GM23248 (cell line): Measurements from ENCODE around the gene AADACL4. TPM values are rescaled to one million over a fixed set of nuclear protein-coding genes. Genes with fewer than 3 reads are reported as not detected.

Experiments used
- DNase-seq: peaks from one replicate; pipeline ENCODE4 v3.0.0-alpha.2; 2015
- H2AFZ ChIP-seq: fragments of 200-600 bp; sonication (generic); 2 replicates; pipeline ENCODE4 v1.6.1; 2016; ENCODE audit warnings: antibody characterized with exemption
- H3F3A ChIP-seq: fragments of 200-600 bp; sonication (generic); 2 replicates; pipeline ENCODE4 v1.6.1; 2016; ENCODE audit warnings: mild to moderate bottlenecking, antibody characterized with exemption, mixed run types; ENCODE audit not compliant: insufficient read depth
- H3K27ac ChIP-seq: fragments of 200-600 bp; sonication (generic); 2 replicates; pipeline ENCODE4 v1.5.1; 2016; ENCODE audit warnings: mild to moderate bottlenecking
- H3K27me3 ChIP-seq: fragments of 200-600 bp; sonication (generic); replicated peaks from 2 replicates; pipeline ENCODE4 v1.6.1; 2016; ENCODE audit warnings: mild to moderate bottlenecking; ENCODE audit not compliant: insufficient read depth
- H3K36me3 ChIP-seq: fragments of 200-600 bp; sonication (generic); 2 replicates; pipeline ENCODE4 v1.6.1; 2016; ENCODE audit warnings: low read depth, mild to moderate bottlenecking
- H3K4me1 ChIP-seq: fragments of 200-600 bp; sonication (generic); 2 replicates; pipeline ENCODE4 v1.6.1; 2016; ENCODE audit warnings: mild to moderate bottlenecking; ENCODE audit not compliant: insufficient read depth
- H3K4me2 ChIP-seq: fragments of 200-600 bp; sonication (generic); one replicate; pipeline ENCODE4 v1.6.1; 2016; ENCODE audit warnings: mild to moderate bottlenecking; ENCODE audit not compliant: unreplicated experiment
- H3K4me3 ChIP-seq: fragments of 200-600 bp; sonication (generic); 2 replicates; pipeline ENCODE4 v1.5.1; 2016; ENCODE audit warnings: mild to moderate bottlenecking
- H3K79me2 ChIP-seq: fragments of 200-600 bp; sonication (generic); 2 replicates; pipeline ENCODE4 v1.6.1; 2016; ENCODE audit warnings: mild to moderate bottlenecking; ENCODE audit not compliant: insufficient read depth
- H3K9ac ChIP-seq: fragments of 200-600 bp; sonication (generic); 2 replicates; pipeline ENCODE4 v1.6.1; 2016; ENCODE audit warnings: mild to moderate bottlenecking
- H3K9me2 ChIP-seq: fragments of 200-600 bp; sonication (generic); 2 replicates; pipeline ENCODE4 v1.6.1; 2016; ENCODE audit warnings: mixed run types, mild to moderate bottlenecking, moderate library complexity; ENCODE audit not compliant: insufficient read depth
- H3K9me3 ChIP-seq: fragments of 200-600 bp; sonication (generic); one replicate; pipeline ENCODE4 v1.6.1; 2017; ENCODE audit warnings: low read depth
- H4K20me1 ChIP-seq: fragments of 200-600 bp; sonication (generic); 2 replicates; pipeline ENCODE4 v1.6.0; 2016; ENCODE audit not compliant: insufficient read depth
- EZH2 ChIP-seq: fragments of 200-600 bp; sonication (generic); IDR thresholded peaks from 2 replicates; pipeline ENCODE4 v1.6.1; 2018; ENCODE audit warnings: antibody characterized with exemption, mild to moderate bottlenecking; ENCODE audit not compliant: insufficient read depth, poor library complexity, severe bottlenecking
- EZH2phosphoT487 ChIP-seq: fragments of 200-600 bp; sonication (generic); IDR thresholded peaks from 2 replicates; pipeline ENCODE4 v1.6.1; 2018; ENCODE audit warnings: antibody characterized with exemption, moderate library complexity, mild to moderate bottlenecking, low read depth; ENCODE audit not compliant: insufficient read depth
- WGBS, 2 experiments: methylation state at CpG; one replicate each; pipeline ENCODE4 v1.1.6; 2015 to 2017; ENCODE audit warnings: low lambda C conversion rate in 2 of 2, low coverage in 1 of 2; ENCODE audit errors: missing lambda C conversion rate in 2 of 2; 5-methylcytosine and 5-hydroxymethylcytosine counted together
- in situ Hi-C: fragments of 300-500 bp; cut with MboI; formaldehyde crosslinking; loops from 2 replicates; pipeline ENCODE4 v1.15.0; 2020
- polyA plus RNA-seq: library from polyadenylated mRNA; unstranded; fragments of >200 nt; fragmentation: Nextera tagmentation; extraction: Ambion mirVana; gene quantifications from 2 replicates; pipeline ENCODE4 v1.2.1, GENCODE V29; 2016
- total RNA-seq: library from RNA; depleted of rRNA; stranded (reverse); fragments of >200 nt; shearing (Covaris generic); gene quantifications from 2 replicates; pipeline ENCODE4 v1.2.3, GENCODE V29; 2014

The AADACL4 gene
- total and polyA plus RNA-seq, 2 experiments from 2014 or later = not detected

DNA sequence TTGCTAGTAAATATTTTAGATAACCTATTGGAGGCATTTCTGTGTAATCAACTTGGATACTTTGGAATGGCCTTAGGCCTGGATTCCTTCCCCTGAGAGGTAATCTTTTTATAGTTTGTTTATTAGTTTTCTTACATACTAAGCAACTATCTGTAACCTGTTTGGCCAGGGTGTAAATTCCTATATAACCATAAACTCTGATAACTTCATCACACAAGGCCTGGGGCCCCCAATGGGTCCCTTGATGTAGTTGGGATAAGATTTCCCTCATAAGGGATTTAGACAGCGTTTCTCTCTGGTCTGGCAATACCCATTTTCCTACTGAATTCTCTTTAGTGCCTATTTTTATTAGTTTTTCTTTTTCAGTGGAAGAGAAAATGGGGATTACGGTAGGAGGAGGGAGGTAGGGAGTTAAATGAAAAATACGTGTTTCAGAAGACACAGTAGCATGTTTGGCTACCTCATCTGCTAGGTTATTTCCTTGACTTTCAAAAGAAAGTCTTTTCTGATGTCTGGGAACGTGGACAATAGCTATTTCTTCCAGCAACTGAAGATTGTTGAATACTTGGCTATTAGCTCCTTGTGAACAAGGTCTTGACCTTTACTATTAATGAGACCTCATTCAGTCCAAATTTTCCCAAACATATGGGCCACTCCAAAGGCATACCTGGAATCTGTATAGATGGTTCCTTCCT lies 64.7 kb downstream of the AADACL4 start:
- peaks cover 24% of the 10 kb centered on the region; the same call in 1 of the 2 replicates for H3F3A ChIP-seq

DNA sequence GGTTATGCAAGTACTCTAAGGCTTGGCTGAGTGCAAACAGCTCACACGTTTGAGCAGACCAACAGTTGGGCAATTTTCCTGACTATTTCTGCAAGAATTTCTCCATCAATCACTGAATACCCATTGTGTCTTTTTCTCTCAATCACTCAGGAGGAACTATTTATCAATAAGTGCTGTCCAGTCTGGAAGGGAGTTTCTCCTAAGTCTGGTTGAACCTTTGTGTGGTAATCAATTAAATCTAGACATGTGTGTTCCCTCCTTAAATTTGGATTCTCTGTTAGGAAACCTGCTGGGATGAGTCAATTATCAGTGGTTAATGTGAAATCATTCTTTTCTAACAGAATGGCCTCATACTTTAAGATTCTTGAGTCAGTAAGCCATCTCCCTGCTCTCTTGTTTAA lies 65.2 kb downstream of the AADACL4 start:
- Histone ChIP-seq H3K9ac (no peak overlapping the region), H3F3A (peaks cover 24% of the 10 kb centered on the region; the same call in 1 of the 2 replicates), H2AFZ (no peak overlapping the region), H3K4me2 (no peak overlapping the region), H4K20me1 (no peaks in the 10 kb centered on the region), H3K36me3 (no peaks in the 10 kb centered on the region), H3K27me3 (no peaks in the 10 kb centered on the region), H3K9me2 (no peaks in the 10 kb centered on the region), H3K4me1 (peaks cover 44% of the 10 kb centered on the region), H3K27ac (peak overlapping the region; percentile 76), H3K9me3 (no peaks in the 10 kb centered on the region), H3K4me3 (no peak overlapping the region), H3K79me2 (no peaks in the 10 kb centered on the region)
- in situ Hi-C loops = no loop called here
- 0% methylated on average over 1 of the region's 1 CpG for WGBS, 2 experiments
- TF ChIP-seq EZH2 = no peak
- no peak for TF ChIP-seq EZH2phosphoT487
- DNase-seq = peak; percentile 74

More for the DNA sequence above, 64.7 kb downstream of the AADACL4 start:
- Histone ChIP-seq H3K9me3 (no peaks in the 10 kb centered on the region), H3K9me2 (no peaks in the 10 kb centered on the region), H3K36me3 (no peaks in the 10 kb centered on the region), H3K9ac (no peak overlapping the region), H4K20me1 (no peaks in the 10 kb centered on the region), H3K27ac (peak overlapping the region; percentile 76), H3K4me2 (no peak overlapping the region), H3K27me3 (no peaks in the 10 kb centered on the region), H3K4me1 (peaks cover 44% of the 10 kb centered on the region), H3K4me3 (no peak overlapping the region), H2AFZ (no peak overlapping the region), H3K79me2 (no peaks in the 10 kb centered on the region)
- in situ Hi-C loops = no loop called here
- 50 to 51% methylated on average over 4 of the region's 4 CpGs for WGBS, 2 experiments
- no peak for TF ChIP-seq EZH2phosphoT487
- TF ChIP-seq EZH2 = no peak
- no peak for DNase-seq

DNA sequence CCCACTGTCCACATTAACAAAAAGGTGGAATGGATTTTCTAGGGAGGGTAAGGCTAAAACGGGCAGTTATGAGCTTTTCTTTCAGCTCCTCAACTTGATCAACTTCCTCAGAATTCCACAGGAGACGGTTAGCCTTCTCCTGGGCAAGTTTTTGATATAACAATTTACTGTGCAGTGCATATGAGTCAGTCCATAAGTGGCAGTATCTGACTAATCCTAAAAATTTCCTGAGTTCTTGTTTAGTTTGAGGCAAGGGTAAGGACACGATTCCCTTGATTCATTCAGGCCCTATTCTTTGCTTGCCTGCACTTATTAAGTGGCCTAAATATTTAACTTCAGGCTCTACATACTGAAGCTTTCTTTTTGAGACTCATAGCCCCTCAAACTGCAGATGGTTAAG lies 65.8 kb downstream of the AADACL4 start:
- DNase-seq = peak; percentile 66
- no peaks in the 10 kb centered on the region for H4K20me1 ChIP-seq
- no peaks in the 10 kb centered on the region for H3K36me3 ChIP-seq
- peaks cover 44% of the 10 kb centered on the region for H3K4me1 ChIP-seq
- H3K4me3 ChIP-seq = no peak overlapping the region
- no peaks in the 10 kb centered on the region for H3K9me2 ChIP-seq
- peak overlapping the region; percentile 28 for H3K4me2 ChIP-seq
- in situ Hi-C loops = no loop called here
- no peaks in the 10 kb centered on the region for H3K9me3 ChIP-seq
- TF ChIP-seq EZH2 (no peak), EZH2phosphoT487 (no peak)
- H2AFZ ChIP-seq = no peak overlapping the region
- peaks cover 24% of the 10 kb centered on the region; the same call in 1 of the 2 replicates for H3F3A ChIP-seq
- H3K27ac ChIP-seq = peak overlapping the region; percentile 76
- H3K79me2 ChIP-seq = no peaks in the 10 kb centered on the region
- 0 to 4% methylated on average over 3 of the region's 3 CpGs for WGBS, 2 experiments
- no peaks in the 10 kb centered on the region for H3K27me3 ChIP-seq
- no peak overlapping the region for H3K9ac ChIP-seq

DNA sequence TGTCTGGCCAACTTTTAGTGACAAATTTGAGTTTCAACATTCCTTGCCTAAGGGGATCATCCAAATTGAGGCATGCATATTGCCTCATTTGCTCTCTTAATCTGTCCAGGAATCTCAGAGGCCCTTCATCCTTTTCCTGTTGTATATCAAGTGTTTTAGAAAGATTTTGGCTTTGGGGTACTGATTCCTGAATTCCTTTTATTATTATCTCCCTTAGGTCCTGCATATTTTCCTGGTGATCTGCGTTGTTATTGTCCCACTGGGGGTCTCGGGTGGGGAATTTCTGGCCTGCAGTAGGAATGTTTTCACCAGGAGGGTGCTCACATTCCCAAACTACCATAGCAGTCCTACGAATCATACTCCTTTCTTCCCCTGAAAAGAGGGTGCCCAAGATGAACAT lies 67.7 kb downstream of the AADACL4 start:
- no peak overlapping the region for H3K27ac ChIP-seq
- H3K9ac ChIP-seq = no peak overlapping the region
- in situ Hi-C loops = no loop called here
- no peaks in the 10 kb centered on the region for H3K36me3 ChIP-seq
- H2AFZ ChIP-seq = no peak overlapping the region
- H3K4me1 ChIP-seq = peaks cover 44% of the 10 kb centered on the region
- no peak overlapping the region for H3K4me3 ChIP-seq
- H3K27me3 ChIP-seq = no peaks in the 10 kb centered on the region
- TF ChIP-seq EZH2phosphoT487 (no peak), EZH2 (no peak)
- no peaks in the 10 kb centered on the region for H4K20me1 ChIP-seq
- peaks cover 24% of the 10 kb centered on the region; the same call in 1 of the 2 replicates for H3F3A ChIP-seq
- WGBS, 2 experiments = 28 to 40% methylated on average over 3 of the region's 3 CpGs
- no peak overlapping the region for H3K4me2 ChIP-seq
- no peaks in the 10 kb centered on the region for H3K9me2 ChIP-seq
- no peaks in the 10 kb centered on the region for H3K9me3 ChIP-seq
- peak; percentile 35 for DNase-seq
- no peaks in the 10 kb centered on the region for H3K79me2 ChIP-seq
